HL-60 (cell line): ENCODE results near the gene PFDN2.

Experiments
- DNase-seq, 2 experiments: peaks; one replicate each; pipeline ENCODE4 v3.0.0-alpha.2; 2010 to 2020; ENCODE audit warnings: low read depth in 1 of 2, low spot score in 1 of 2
- H3K27ac ChIP-seq: fragments of 250-450 bp; sonication (Bioruptor Pico); replicated peaks from 2 replicates; pipeline ENCODE4 v1.5.1; 2020; ENCODE audit warnings: mild to moderate bottlenecking, moderate library complexity
- H3K27me3 ChIP-seq: fragments of 250-450 bp; sonication (Bioruptor Pico); 2 replicates; pipeline ENCODE4 v1.5.1; 2021; ENCODE audit warnings: mild to moderate bottlenecking, moderate library complexity; ENCODE audit not compliant: insufficient read depth, poor library complexity, severe bottlenecking
- H3K4me3 ChIP-seq: replicated peaks from 2 replicates; pipeline ENCODE4 v1.5.1; 2011; ENCODE audit warnings: mild to moderate bottlenecking, control low read depth, low read length; ENCODE audit not compliant: insufficient read depth
- GABPA ChIP-seq: IDR thresholded peaks from 2 replicates; pipeline ENCODE4 v1.6.1; 2012; ENCODE audit warnings: low read depth
- POLR2AphosphoS5 ChIP-seq: IDR thresholded peaks from 2 replicates; pipeline ENCODE4 v1.6.1; 2012; ENCODE audit warnings: low read depth
- REST ChIP-seq: IDR thresholded peaks from 2 replicates; pipeline ENCODE4 v1.6.1; 2012; ENCODE audit warnings: low read depth; ENCODE audit not compliant: insufficient replicate concordance
- SPI1 ChIP-seq: IDR thresholded peaks from 2 replicates; pipeline ENCODE4 v1.6.1; 2012; ENCODE audit warnings: low read depth, mild to moderate bottlenecking, borderline replicate concordance
- TF ChIP-seq, protein P1 (sequence below): IDR thresholded peaks from one replicate; pipeline ENCODE4 v1.5.1; 2011; ENCODE audit warnings: low read length, control low read depth, inconsistent platforms; ENCODE audit not compliant: insufficient read depth

Gene PFDN2

DNA sequence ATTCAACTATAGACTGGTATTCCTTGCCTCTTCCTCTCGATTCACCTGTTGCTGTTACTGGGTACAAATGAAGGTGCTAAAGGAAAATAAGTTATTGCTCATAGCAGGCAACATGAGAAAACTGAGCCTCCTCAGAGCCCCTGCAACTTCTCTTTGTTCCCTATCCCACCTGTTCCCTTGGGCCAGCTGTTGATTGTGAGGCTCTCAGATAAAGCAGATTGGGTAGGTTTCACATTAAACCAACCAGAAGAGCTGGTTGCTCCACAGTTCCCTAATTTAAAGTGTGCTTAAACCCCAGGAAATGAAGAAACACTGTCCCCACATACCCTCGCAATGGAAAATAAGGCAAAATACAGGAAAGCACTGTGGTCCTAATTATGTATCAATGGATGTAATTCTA lies 9.8 kb upstream of the PFDN2 start:
- DNase-seq: peak in 1 of 2 experiments; percentile 70
- no peak overlapping the region for H3K4me3 ChIP-seq
- peak overlapping the region; percentile 49 for H3K27ac ChIP-seq
- TF ChIP-seq, protein P1, sequence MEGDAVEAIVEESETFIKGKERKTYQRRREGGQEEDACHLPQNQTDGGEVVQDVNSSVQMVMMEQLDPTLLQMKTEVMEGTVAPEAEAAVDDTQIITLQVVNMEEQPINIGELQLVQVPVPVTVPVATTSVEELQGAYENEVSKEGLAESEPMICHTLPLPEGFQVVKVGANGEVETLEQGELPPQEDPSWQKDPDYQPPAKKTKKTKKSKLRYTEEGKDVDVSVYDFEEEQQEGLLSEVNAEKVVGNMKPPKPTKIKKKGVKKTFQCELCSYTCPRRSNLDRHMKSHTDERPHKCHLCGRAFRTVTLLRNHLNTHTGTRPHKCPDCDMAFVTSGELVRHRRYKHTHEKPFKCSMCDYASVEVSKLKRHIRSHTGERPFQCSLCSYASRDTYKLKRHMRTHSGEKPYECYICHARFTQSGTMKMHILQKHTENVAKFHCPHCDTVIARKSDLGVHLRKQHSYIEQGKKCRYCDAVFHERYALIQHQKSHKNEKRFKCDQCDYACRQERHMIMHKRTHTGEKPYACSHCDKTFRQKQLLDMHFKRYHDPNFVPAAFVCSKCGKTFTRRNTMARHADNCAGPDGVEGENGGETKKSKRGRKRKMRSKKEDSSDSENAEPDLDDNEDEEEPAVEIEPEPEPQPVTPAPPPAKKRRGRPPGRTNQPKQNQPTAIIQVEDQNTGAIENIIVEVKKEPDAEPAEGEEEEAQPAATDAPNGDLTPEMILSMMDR: no peak
- TF ChIP-seq GABPA (no peak), POLR2AphosphoS5 (peak; percentile 71), SPI1 (peak; percentile 82; the same call in 1 of the 2 replicates), REST (no peak)
- H3K27me3 ChIP-seq: no peaks in the 10 kb centered on the region

- no peaks in the 10 kb centered on the region for H3K27me3 ChIP-seq
- no peak for DNase-seq
- no peak overlapping the region for H3K4me3 ChIP-seq
- H3K27ac ChIP-seq: no peak overlapping the region
- TF ChIP-seq, protein P1: no peak
- TF ChIP-seq GABPA (no peak), REST (no peak)
Observed at GRCh38 chr1:161122967-161123366, 5.1 kb upstream of the PFDN2 start.

DNA sequence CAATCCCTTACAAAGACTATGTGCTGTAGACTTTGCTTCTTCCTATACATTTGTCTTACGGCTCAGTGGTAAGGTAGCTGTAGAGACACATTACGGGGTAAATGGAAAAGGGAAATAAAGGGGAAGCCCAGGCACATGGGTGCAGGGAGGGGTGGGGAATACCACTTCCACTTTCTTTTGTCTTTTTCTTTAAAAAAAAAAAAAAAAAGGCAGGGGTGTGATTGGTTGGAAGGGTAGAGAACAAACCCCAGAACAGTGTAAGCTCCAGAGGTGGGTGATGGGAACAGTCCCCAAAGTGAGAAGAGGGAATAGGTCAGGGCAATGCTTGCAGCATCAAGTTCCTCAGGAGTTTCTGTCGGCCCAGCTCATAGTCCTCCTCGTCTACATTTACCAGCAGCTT lies 4.0 kb upstream of the PFDN2 start:
- peak in 1 of 2 experiments; percentile 75 for DNase-seq
- TF ChIP-seq POLR2AphosphoS5: no peak; the same call in 1 of the 2 replicates
- TF ChIP-seq, protein P1: no peak
- TF ChIP-seq GABPA: 0 out of 2 replicates have a peak, but pooled peaks have one; percentile 27
- peak; percentile 93 for TF ChIP-seq SPI1
- TF ChIP-seq REST: no peak
- Histone ChIP-seq H3K27ac (peak overlapping the region; percentile 58), H3K27me3 (no peaks in the 10 kb centered on the region), H3K4me3 (no peak overlapping the region)
